RWPE1 (cell line): Measurements from ENCODE around the gene PDCD1.

ENCODE experiments used
- CTCF ChIA-PET: fragments of 350-600 bp; sonication (Branson Sonifier 250); formaldehyde crosslinking; extraction: SDS; loops from one replicate; lab custom pipeline; 2021; lab: Yijun Ruan, JAX
- POLR2A ChIA-PET: fragments of 400-600 bp; formaldehyde crosslinking; extraction: SDS; loops from one replicate; lab custom pipeline; 2020; ENCODE audit warnings: antibody characterized with exemption; ENCODE audit not compliant: low non-redundant PET; lab: Yijun Ruan, JAX
- DNase-seq: peaks from one replicate; pipeline ENCODE4 v3.0.0; 2012; ENCODE audit warnings: low spot score
- H3K27ac ChIP-seq: fragments of 450-650 bp; 2 replicates; pipeline ENCODE4 v1.5.1; 2017
- CTCF ChIP-seq: fragments of 450-650 bp; conservative IDR thresholded peaks from 2 replicates; pipeline ENCODE4 v1.5.1; 2017; ENCODE audit warnings: low read depth, mild to moderate bottlenecking

PDCD1 gene

GRCh38 chr2:241904011-241904718 lies 45.5 kb upstream of the PDCD1 start:
- ChIA-PET CTCF (no interaction called here), POLR2A (interaction anchor here (0.5 kb wide), 1 partner anchor 185 kb away, joined by 3 read pairs; no protein-coding TSS in a partner anchor)
- H3K27ac ChIP-seq = no peak overlapping the region
- TF ChIP-seq CTCF = no peak
- DNase-seq = no peak

DNA sequence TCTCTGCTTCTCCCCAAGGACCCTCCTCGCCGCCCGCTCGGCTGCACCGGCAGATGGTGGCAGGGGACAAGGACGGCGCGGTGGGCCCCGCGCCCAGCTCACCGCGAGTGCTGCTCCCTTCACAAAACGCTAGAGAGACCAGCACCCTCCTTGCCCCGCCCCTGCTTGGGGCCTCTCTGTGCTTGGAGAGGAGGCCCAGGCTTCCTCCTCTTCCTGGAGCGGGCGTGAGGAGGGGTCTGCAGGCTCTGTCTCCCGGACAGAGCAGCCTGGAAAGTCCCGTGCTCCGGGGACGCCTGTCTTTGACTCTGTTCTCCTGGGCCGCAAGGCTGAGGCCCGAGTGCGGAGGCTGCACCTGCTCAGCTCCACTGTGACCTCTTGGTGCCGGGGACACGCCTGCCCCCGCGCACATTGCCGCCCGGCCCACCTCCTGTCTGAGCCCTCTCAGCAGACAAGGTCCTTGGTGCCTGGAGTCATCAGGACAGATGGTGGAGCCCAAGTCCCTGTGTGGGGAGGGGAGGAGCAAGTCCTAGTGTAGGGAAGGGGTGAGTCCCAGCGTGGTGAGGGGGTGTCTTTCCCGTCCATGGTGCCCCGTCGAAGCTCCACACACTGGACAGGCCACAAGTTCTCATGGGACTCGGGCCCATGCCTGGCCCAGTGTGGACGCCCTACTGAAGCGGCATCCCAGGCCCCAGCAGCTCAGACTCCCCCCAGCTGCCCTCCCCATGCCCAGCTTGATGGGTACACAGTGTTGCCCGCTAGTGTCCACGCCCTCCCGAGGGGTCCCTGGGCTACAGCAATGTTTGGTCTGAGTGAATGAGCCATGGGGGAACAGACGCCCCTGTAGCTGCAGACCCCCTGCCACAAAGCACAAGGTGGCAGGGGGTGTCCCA lies 44.7 kb upstream of the PDCD1 start:
- ChIA-PET POLR2A (no interaction called here), CTCF (no interaction called here)
- DNase-seq = no peak
- H3K27ac ChIP-seq = no peak overlapping the region
- no peak for TF ChIP-seq CTCF

DNA sequence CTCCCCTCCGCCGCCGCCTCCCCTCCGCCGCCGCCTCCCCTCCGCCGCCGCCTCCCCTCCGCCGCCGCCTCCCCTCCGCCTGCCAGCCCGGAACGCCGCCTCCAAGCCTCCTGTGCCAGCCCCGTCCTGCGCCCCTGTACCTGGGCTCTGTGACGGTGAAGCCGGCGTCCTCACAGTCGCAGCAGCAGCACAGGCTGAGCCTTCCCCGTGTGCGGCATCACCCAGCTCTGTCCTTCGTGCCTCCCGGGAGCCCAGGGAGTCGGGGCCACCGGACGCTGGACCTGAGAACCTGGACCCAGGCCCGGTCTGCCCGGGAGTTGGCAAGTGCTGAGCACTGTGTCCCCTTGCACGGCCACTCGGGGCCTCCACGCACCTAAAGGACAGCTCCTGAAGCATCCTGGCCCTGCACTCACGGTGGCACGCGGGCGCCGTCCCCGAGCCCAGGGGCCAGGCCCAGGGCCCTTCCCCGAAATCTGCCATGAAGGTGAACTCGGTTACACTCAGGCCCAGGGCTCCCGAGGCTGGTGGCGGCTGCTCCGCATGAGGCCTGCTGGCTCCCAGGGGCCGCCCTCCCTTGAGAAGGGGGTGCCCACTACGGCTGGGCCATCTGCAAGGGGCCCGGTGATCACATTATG lies 43.8 kb upstream of the PDCD1 start:
- CTCF ChIA-PET = no interaction called here
- TF ChIP-seq CTCF = no peak
- POLR2A ChIA-PET = no interaction called here
- no peak for DNase-seq
- H3K27ac ChIP-seq = peak overlapping the region; percentile 80; the same call in 1 of the 2 replicates

DNA sequence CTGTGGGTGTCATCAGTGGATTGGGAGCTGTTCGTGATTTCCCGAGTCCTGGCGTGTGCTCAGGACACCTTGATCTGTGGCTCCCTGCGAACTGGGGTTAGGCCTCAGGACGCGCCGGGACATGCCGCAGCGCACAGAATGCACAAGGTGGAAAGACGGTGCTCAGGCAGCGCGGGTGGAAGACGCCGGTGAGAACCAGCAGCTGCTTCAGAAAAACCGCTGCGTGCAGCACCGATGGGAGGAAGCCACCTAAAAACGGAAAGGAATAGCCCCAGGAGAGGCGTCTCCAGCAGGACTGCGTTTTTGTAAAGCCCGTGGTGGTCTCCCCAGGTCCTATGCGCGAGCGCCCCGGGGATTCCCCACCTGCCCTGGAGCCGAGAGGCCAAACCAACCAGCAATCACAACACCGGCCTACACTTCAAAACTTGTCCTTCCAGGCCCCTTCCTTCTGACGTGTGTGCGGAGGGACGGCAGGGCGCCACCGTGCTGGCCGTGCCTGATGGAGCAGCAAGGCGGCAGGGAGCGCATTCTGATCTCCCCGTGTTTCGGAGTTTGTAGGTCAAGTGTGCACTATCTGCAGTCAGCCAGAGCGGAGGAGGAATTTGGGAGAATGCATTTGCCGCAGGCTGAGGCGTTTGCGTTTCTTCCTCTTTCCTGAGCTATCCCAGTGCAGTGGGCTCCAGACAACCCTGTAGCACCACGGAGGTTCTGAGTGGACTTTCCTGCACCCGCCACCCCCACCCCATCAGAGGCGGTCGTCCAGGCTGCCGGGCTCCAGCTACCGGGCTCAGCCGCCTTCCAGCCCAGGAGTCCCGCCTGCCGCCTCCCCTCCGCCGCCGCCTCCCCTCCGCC lies 43.0 kb upstream of the PDCD1 start:
- POLR2A ChIA-PET = interaction anchor here (0.5 kb wide), 1 partner anchor 126 kb away, joined by 3 read pairs; no protein-coding TSS in a partner anchor
- CTCF ChIA-PET = interaction anchor here (0.6 to 0.7 kb wide), 3 partner anchors 18 to 111 kb away, joined by 3 to 5 read pairs (median 4); no protein-coding TSS in a partner anchor

DNA sequence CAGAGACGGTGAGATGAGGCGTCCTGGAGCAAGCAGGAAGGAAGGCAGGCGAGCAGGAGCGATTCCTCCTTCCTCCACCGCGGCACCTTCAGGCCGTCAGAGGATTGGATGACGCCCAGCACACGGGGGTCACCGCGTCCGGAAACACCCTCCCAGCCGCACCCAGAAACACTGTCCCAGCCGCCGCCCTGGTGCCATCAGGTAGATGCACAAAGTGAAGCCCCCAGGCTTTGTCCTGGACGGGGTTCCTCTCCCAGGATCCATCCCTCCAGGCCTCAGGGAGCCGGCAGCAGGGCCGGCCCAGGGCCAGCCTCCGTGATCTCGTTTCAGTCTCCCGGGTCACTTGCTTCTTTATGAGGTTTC lies 42.3 kb upstream of the PDCD1 start:
- POLR2A ChIA-PET = no interaction called here
- no peak for TF ChIP-seq CTCF
- peak; percentile 20 for DNase-seq
- peak overlapping the region; percentile 80 for H3K27ac ChIP-seq
- CTCF ChIA-PET = interaction anchor here (0.6 to 0.7 kb wide), 3 partner anchors 19 to 110 kb away, joined by 3 to 5 read pairs (median 4); no protein-coding TSS in a partner anchor

More for the DNA sequence above, 43.0 kb upstream of the PDCD1 start:
- TF ChIP-seq CTCF = no peak
- peak; percentile 46 for DNase-seq
- peak overlapping the region; percentile 80 for H3K27ac ChIP-seq
